ENCODE measurements around the gene SEMA3A. TPM values are rescaled to one million over a fixed set of nuclear protein-coding genes. Genes with fewer than 3 reads are reported as not detected.

Gene SEMA3A
- total and polyA plus RNA-seq, 8 donors, result 0.05 to 0.79 (median 0.46) TPM

- Histone ChIP-seq H3K27me3 (no peaks in the 10 kb centered on the region), H3K36me3 (no peaks in the 10 kb centered on the region), H3K4me3 (no peak overlapping the region), H3K27ac (no peak overlapping the region), H3K9me3 (no peaks in the 10 kb centered on the region), H3K4me1 (no peaks in the 10 kb centered on the region)
- DNase-seq, result no peak
- intact Hi-C loops (cut with DNase I), result no loop called here
- no peak for FAIRE-seq
- ATAC-seq, result no peak
- 51 to 72% methylated on average over 1 of the region's 1 CpG for WGBS, 2 donors
- no peak for TF ChIP-seq CTCF (IDR thresholded peaks at IDR 0.05)
These were observed 14.4 kb upstream of the SEMA3A start for GRCh38 chr7:84209006-84209405.

- no peak overlapping the region for H3K27ac ChIP-seq
- no peak for FAIRE-seq
- no peak for DNase-seq
- no peaks in the 10 kb centered on the region for H3K9me3 ChIP-seq
- H3K36me3 ChIP-seq, result no peaks in the 10 kb centered on the region
- intact Hi-C loops (cut with DNase I), result no loop called here
- H3K27me3 ChIP-seq, result no peaks in the 10 kb centered on the region
- no peaks in the 10 kb centered on the region for H3K4me1 ChIP-seq
- TF ChIP-seq CTCF (IDR thresholded peaks at IDR 0.05), result no peak
- ATAC-seq, result no peak
- no peak overlapping the region for H3K4me3 ChIP-seq
- 93 to 94% methylated on average over 2 of the region's 2 CpGs for WGBS, 2 donors
These were observed 13.0 kb upstream of the SEMA3A start for GRCh38 chr7:84207615-84208014.

- Histone ChIP-seq H3K4me3 (no peak overlapping the region), H3K27me3 (no peaks in the 10 kb centered on the region), H3K4me1 (no peaks in the 10 kb centered on the region), H3K9me3 (no peaks in the 10 kb centered on the region), H3K27ac (no peak overlapping the region), H3K36me3 (no peaks in the 10 kb centered on the region)
- FAIRE-seq (no peak), ATAC-seq (no peak), DNase-seq (no peak)
- WGBS, 2 donors, result 71 to 76% methylated on average over 2 of the region's 2 CpGs
- no peak for TF ChIP-seq CTCF (IDR thresholded peaks at IDR 0.05)
- intact Hi-C loops (cut with DNase I), result no loop called here
These were observed 12.4 kb upstream of the SEMA3A start for GRCh38 chr7:84207025-84207424.

- no peak for ATAC-seq
- 54 to 55% methylated on average over 3 of the region's 3 CpGs for WGBS, 2 donors
- Histone ChIP-seq H3K27me3 (no peaks in the 10 kb centered on the region), H3K4me1 (no peaks in the 10 kb centered on the region), H3K4me3 (no peak overlapping the region), H3K36me3 (no peaks in the 10 kb centered on the region), H3K27ac (no peak overlapping the region), H3K9me3 (no peaks in the 10 kb centered on the region)
- DNase-seq, result no peak
- intact Hi-C loops (cut with DNase I), result no loop called here
- FAIRE-seq, result no peak
- no peak for TF ChIP-seq CTCF (IDR thresholded peaks at IDR 0.05)
These were observed 10.1 kb upstream of the SEMA3A start for GRCh38 chr7:84204655-84205054.

GRCh38 chr7:84202855-84203254 is 8.3 kb upstream of the SEMA3A start:
- H3K4me3 ChIP-seq, result no peak overlapping the region
- no peaks in the 10 kb centered on the region for H3K27me3 ChIP-seq
- no peaks in the 10 kb centered on the region for H3K4me1 ChIP-seq
- WGBS, 2 donors, result 97 to 98% methylated on average over 1 of the region's 1 CpG
- H3K9me3 ChIP-seq, result no peaks in the 10 kb centered on the region
- FAIRE-seq (no peak), DNase-seq (no peak), ATAC-seq (no peak)
- intact Hi-C loops (cut with DNase I), result no loop called here
- no peak for TF ChIP-seq CTCF (IDR thresholded peaks at IDR 0.05)
- no peaks in the 10 kb centered on the region for H3K36me3 ChIP-seq
- H3K27ac ChIP-seq, result no peak overlapping the region

All from pancreas (tissue), 10 donors.